HG03066 (cell line): Measurements from ENCODE around the gene UBXN7.
"Not testable (repeated sequence)": the region's sequence is repeated elsewhere in the genome, so short reads cannot be mapped to it uniquely, and the experiment has no call there.

Experiments used
- ATAC-seq: cut with Tn5 transposase; IDR thresholded peaks from one replicate; pipeline ENCODE4 v1.9.1; 2021; ENCODE audit warnings: low read depth; ENCODE audit not compliant: unreplicated experiment

Gene UBXN7

GRCh38 chr3:196357905-196358304 lies 74.3 kb downstream of the UBXN7 start:
- no peak for ATAC-seq

DNA sequence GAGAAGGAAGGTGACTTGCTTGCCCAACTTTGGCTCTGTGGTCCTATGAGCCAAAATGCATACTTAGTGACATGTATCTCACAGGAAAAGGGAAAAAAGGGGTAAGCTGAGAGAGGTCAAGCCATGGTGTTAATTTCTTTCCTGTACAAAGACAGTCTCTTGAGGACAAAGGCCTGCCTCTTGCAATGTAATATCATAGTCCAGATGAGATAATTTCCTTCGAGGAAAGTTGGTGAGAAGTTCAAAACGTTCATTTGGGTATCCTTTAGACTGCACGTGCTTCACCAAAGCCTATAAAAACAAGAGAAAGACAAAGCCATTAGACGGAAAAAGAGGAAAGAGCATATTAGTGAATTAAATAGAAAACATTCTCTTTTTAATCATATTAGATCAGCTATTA lies 75.7 kb downstream of the UBXN7 start:
- ATAC-seq: no peak

DNA sequence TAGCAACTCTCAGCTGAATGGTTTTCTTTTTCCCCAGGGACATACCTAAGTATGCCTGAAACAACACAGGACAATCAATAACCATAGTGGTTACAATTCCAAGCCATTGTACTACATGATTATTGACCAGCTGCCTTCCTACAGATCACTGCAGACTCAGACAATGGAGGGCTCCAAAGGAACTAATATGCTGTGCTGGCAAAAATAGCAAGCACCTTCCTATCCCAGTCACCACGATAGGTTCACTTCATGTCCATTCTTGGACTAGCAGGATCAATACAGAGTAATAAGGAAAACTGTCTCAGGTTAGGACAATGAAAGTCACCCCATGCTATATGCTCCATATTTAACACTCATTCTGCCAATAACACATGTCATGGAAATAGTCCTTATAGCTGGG lies 76.6 kb downstream of the UBXN7 start:
- no peak for ATAC-seq

- ATAC-seq: no peak
These were observed 78.1 kb downstream of the UBXN7 start for GRCh38 chr3:196354132-196354531.

- ATAC-seq: no peak
These were observed 80.7 kb downstream of the UBXN7 start for GRCh38 chr3:196351541-196351940.

- no peak for ATAC-seq
These were observed 82.2 kb downstream of the UBXN7 start for GRCh38 chr3:196350067-196350466.

DNA sequence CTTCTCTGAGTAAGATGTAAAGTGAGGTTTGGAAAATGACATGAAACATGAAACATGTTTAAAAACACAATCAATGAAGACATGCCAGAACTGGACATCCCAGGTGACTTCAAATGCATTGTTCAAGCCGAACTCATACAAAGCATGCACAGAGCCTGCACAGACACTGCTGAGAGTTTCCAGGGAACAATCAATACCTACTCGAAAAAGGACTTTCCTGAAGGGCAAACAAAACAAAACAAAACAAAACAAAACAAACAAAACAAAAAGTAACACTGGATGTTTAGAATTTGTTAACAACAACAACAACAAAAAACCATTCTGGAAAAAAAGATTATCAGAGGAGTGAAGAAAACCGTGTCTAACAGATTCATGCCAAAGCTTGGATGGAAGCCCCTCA lies 83.5 kb downstream of the UBXN7 start:
- ATAC-seq: no peak

DNA sequence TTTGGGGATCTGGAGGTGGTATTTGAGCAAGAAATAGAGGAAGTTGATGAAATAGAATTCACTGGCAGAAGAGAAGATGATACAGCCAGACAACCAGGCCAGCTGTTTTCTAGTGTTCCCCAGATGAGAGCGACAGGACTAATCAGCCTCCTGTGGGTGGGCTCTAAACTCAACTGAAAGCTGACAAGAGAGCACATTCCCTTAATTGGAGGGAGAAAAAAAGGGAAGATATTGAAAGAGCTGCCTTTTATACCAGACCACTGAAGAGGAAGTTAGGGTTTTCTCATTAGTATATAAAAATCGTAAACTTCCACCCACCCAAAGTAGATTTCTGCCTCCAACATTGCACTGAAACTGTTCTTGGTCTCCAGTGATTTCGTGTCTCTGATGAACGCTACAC lies 87.6 kb downstream of the UBXN7 start:
- ATAC-seq: no peak

GRCh38 chr3:196343917-196344316 lies 88.3 kb downstream of the UBXN7 start:
- not testable (repeated sequence) for ATAC-seq

- no peak for ATAC-seq
These were observed 91.1 kb downstream of the UBXN7 start for GRCh38 chr3:196341137-196341536.

DNA sequence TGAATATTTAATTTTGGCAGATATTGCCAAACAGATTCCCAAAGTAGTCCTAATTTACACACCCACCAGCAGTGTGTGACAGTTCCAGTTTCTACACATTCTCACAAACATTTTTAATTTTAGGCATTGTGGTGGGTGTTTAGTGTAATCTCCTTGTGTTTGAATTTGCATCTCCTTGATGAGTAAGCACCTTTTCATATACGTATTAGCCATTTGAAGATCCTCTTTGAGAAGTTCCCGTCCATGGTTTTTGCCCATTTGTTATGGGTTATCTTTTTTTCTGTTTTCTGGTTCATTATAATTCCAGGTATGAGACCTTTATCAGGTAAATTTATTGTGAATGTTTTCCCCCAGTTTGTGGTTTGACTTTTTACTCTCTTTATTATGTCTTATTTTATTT lies 91.8 kb downstream of the UBXN7 start:
- no peak for ATAC-seq

DNA sequence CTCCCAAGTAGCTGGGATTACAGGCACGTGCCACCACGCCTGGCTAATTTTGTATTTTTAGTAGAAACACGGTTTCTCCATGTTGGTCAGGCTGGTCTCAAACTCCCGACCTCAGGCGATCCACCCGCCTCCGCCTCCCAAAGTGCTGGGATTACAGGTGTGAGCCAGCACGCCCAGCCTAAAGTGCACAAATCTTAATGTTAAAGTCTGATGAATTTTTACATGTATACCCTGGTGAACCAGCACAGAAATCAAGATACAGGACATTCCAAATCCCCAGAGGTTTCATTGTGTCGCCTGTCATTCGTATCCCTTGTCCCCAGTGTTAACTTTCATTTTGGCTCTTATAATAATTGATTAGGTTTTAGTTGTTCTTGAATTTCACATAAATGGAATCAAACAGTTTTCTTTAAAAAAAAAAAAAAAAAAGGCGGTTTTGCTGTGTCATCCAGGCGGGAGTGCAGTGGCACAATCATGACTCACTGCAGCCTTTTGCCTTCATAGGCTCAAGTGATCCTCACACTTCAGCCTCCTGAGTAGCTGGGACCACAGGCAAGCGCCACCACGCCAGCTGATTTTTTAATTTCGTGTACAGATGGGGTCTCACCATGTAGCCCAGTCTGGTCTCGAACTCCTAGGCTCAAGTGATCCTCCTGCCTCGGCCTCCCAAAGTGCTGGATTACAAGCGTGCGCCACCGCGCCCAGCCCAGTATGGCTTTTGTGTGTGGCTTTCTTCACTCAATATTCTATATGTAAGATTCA lies 92.6 kb downstream of the UBXN7 start:
- no peak for ATAC-seq

- ATAC-seq: no peak
These were observed 93.2 kb downstream of the UBXN7 start for GRCh38 chr3:196339044-196339443.

GRCh38 chr3:196336319-196337145 lies 95.7 kb downstream of the UBXN7 start:
- ATAC-seq: no peak

GRCh38 chr3:196335503-196335948 lies 96.7 kb downstream of the UBXN7 start:
- no peak for ATAC-seq

GRCh38 chr3:196334982-196335381 lies 97.2 kb downstream of the UBXN7 start:
- ATAC-seq: no peak

GRCh38 chr3:196332168-196332567 lies 100.1 kb downstream of the UBXN7 start:
- no peak for ATAC-seq

GRCh38 chr3:196327405-196327804 lies 104.8 kb downstream of the UBXN7 start:
- no peak for ATAC-seq

- ATAC-seq: no peak
These were observed 105.3 kb downstream of the UBXN7 start for GRCh38 chr3:196326936-196327335.

GRCh38 chr3:196323691-196324090 lies 108.5 kb downstream of the UBXN7 start:
- ATAC-seq: no peak

DNA sequence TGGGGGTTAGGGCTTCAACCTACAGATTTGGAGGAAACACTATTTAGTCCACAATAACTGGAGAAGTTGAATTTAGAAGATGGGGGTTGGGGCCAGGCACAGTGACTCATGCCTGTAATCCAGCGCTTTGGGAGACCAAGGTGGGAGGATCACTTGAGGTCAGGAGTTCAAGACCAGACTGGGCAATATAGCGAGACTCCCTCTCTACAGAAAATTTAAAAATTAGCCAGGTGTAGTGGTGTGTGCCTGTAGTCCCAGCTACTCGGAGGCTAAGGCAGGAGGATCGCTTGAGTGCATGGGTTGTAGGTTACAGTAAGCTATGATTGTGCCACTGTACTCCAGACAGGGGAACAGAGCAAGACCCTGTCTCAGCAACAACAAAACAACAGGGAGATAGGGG lies 109.2 kb downstream of the UBXN7 start:
- no peak for ATAC-seq

GRCh38 chr3:196321162-196321561 lies 111.1 kb downstream of the UBXN7 start:
- ATAC-seq: no peak
